ENCODE measurements around the gene DNASE1L2. TPM values are rescaled to one million over a fixed set of nuclear protein-coding genes. Genes with fewer than 3 reads are reported as not detected.
"Not testable (repeated sequence)": the region's sequence is repeated elsewhere in the genome, so short reads cannot be mapped to it uniquely, and the experiment has no call there.

The DNASE1L2 gene
- total and polyA plus RNA-seq, 2 of the 4 experiments (the other 2 are of a cell fraction) = 0.18 to 0.75 TPM

GRCh38 chr16:2263026-2263425, 26.8 kb downstream of the DNASE1L2 start:
- CTCF ChIA-PET; intact Hi-C loops (cut with micrococcal nuclease); H2BK15ac ChIP-seq (ENCODE audit: low read depth, low read length); H3K56ac ChIP-seq (ENCODE audit: extremely low read depth, insufficient read depth, low read length); H4K5ac ChIP-seq (ENCODE audit: low read depth, low read length); H3K4me1 ChIP-seq (ENCODE audit: control insufficient read depth, insufficient read depth, low read length); H2AFZ ChIP-seq (replicated peaks; ENCODE audit: low read length, poor library complexity); H3K27me3 ChIP-seq (ENCODE audit: control insufficient read depth, insufficient read depth, low read length); H3K18ac ChIP-seq (ENCODE audit: low read depth, low read length); H3K14ac ChIP-seq (replicated peaks; ENCODE audit: low read depth, low read length); H4K91ac ChIP-seq (ENCODE audit: insufficient read depth, low read depth, low read length); H3K27ac ChIP-seq (ENCODE audit: insufficient read depth, low read length); H3K4me3 ChIP-seq (ENCODE audit: insufficient read depth, low read depth, low read length); H3K23ac ChIP-seq (ENCODE audit: low read depth, low read length); H3K9me3 ChIP-seq (ENCODE audit: control insufficient read depth, insufficient read depth, low read length); ATAC-seq (ENCODE audit: low read depth); H4K8ac ChIP-seq (ENCODE audit: low read depth in 2 of 2, low read length in 2 of 2); H2BK20ac ChIP-seq (ENCODE audit: low read depth, low read length); H2BK120ac ChIP-seq (ENCODE audit: low read depth, low read length); H3K9ac ChIP-seq (ENCODE audit: low read depth, low read length); H3K9me1 ChIP-seq (ENCODE audit: insufficient read depth, low read length); H2BK5ac ChIP-seq (ENCODE audit: low read depth, low read length, poor library complexity, severe bottlenecking); H2AK9ac ChIP-seq (replicated peaks; ENCODE audit: low read depth, low read length, poor library complexity); in situ Hi-C loops (cut with MboI; ENCODE audit: low sequenced_read_pairs); H2AK5ac ChIP-seq (ENCODE audit: low read depth, low read length); H3K4me2 ChIP-seq (ENCODE audit: low read depth, low read length); dilution Hi-C loops (cut with HindIII; ENCODE audit: low sequenced_read_pairs, unreplicated experiment); POLR2A ChIA-PET (ENCODE audit: unreplicated experiment); H3K4ac ChIP-seq (ENCODE audit: low read depth, low read length); BruUV-seq (replicated peaks); DNase-seq: not testable (repeated sequence)
- Histone ChIP-seq H4K20me1 (ENCODE audit: insufficient read depth, low read length) (peaks cover 58% of the 10 kb centered on the region), H3K36me3 (ENCODE audit: control insufficient read depth, insufficient read depth, low read length) (peaks cover 39% of the 10 kb centered on the region), H3K79me1 (ENCODE audit: low read depth in 1 of 2, low read length in 2 of 2) (peaks cover 15 to 38% of the 10 kb centered on the region in 2 experiments)
- WGBS, 2 experiments (ENCODE audit: extremely low coverage in 2 of 2, insufficient read length in 1 of 2) = 98% methylated on average over 8 of the region's 14 CpGs; no CpG with 5 or more reads in 1 of the 2 experiments

Measured in IMR-90 (cell line).